B cell (primary cell): ENCODE data around the gene TMEM80. TPM values are rescaled to one million over a fixed set of nuclear protein-coding genes. Genes with fewer than 3 reads are reported as not detected.

Experiments used
- ATAC-seq: fragments of 200-7000 bp; cut with Tn5 transposase; one replicate; pipeline ENCODE4 v1.10.0; 2021; ENCODE audit warnings: low read depth, mild to moderate bottlenecking, moderate number of reproducible peaks, moderate library complexity
- CTCF ChIA-PET: fragments of 350-600 bp; sonication (Branson Sonifier 250); formaldehyde crosslinking; loops from one replicate; lab custom pipeline; 2021; ENCODE audit warnings: antibody characterized with exemption, inconsistent platforms; lab: Charles Lee
- POLR2A ChIA-PET: fragments of 350-600 bp; sonication (Branson Sonifier 250); formaldehyde crosslinking; loops from one replicate; lab custom pipeline; 2021; ENCODE audit warnings: antibody characterized with exemption; lab: Charles Lee
- DNase-seq: peaks from one replicate; pipeline ENCODE4 v3.0.0; 2013
- H2AFZ ChIP-seq: 2 replicates; pipeline ENCODE4 v1.6.1; 2012; ENCODE audit warnings: mild to moderate bottlenecking, low read depth, low read length; ENCODE audit not compliant: insufficient read depth, poor library complexity, severe bottlenecking
- H3K27ac ChIP-seq, 2 donors: 1 replicate in 1 of 2; 2 replicates in 1 of 2; pipeline ENCODE4 v1.5.1; 2012 to 2013; ENCODE audit warnings: low read length in 2 of 2, mild to moderate bottlenecking in 2 of 2, moderate library complexity in 1 of 2
- H3K27me3 ChIP-seq, 4 experiments: fragments of 200-600 bp in 1 of 4; sonication (generic) in 1 of 4; replicated peaks in 1 of 4; 1 replicate in 2 of 4; 2 replicates in 2 of 4; pipeline versions ENCODE4 v1.6.1 to v1.7.0; 2013 to 2016; ENCODE audit warnings: low read length in 3 of 4, mild to moderate bottlenecking in 2 of 4, mixed read lengths in 1 of 4, moderate library complexity in 1 of 4; ENCODE audit not compliant: insufficient read depth in 4 of 4, control insufficient read depth in 3 of 4; ENCODE audit errors: control extremely low read depth in 1 of 4
- H3K36me3 ChIP-seq, 2 experiments: replicated peaks in 1 of 2; 1 replicate in 1 of 2; 2 replicates in 1 of 2; pipeline versions ENCODE4 v1.6.1 to v1.7.1; 2013; ENCODE audit warnings: low read length in 1 of 2; ENCODE audit not compliant: insufficient read depth in 2 of 2, control insufficient read depth in 1 of 2; ENCODE audit errors: control extremely low read depth in 1 of 2, extremely low read depth in 1 of 2
- H3K4me1 ChIP-seq, 2 donors: fragments of 200-600 bp in 1 of 2; sonication (generic) in 1 of 2; 1 replicate in 1 of 2; 2 replicates in 1 of 2; pipeline versions ENCODE4 v1.5.1 to v1.6.1; 2013 to 2017; ENCODE audit warnings: low read length in 2 of 2; ENCODE audit not compliant: control insufficient read depth in 2 of 2, insufficient read depth in 2 of 2
- H3K4me2 ChIP-seq: replicated peaks from 2 replicates; pipeline ENCODE3; 2012; ENCODE audit warnings: mild to moderate bottlenecking, low read depth, low read length; ENCODE audit not compliant: poor library complexity, severe bottlenecking
- H3K4me3 ChIP-seq, 5 experiments: fragments of 200-600 bp in 1 of 5; sonication (generic) in 1 of 5; 1 replicate in 3 of 5; 2 replicates in 2 of 5; pipeline versions ENCODE4 v1.5.1 to v1.7.0; 2011 to 2016; ENCODE audit warnings: low read length in 4 of 5, mild to moderate bottlenecking in 4 of 5, low read depth in 2 of 5, control low read depth in 1 of 5, moderate library complexity in 1 of 5; ENCODE audit not compliant: insufficient read depth in 1 of 5; ENCODE audit errors: control extremely low read depth in 1 of 5, extremely low read depth in 1 of 5
- H3K79me2 ChIP-seq: fragments of 200-600 bp; sonication (generic); one replicate; pipeline ENCODE4 v1.6.0; 2016; ENCODE audit warnings: low read length; ENCODE audit not compliant: control insufficient read depth, insufficient read depth
- H3K9ac ChIP-seq: fragments of 200-600 bp; sonication (generic); 2 replicates; pipeline ENCODE4 v1.6.1; 2017; ENCODE audit warnings: mild to moderate bottlenecking, low read length, moderate library complexity
- H3K9me3 ChIP-seq, 3 donors: one replicate each; pipeline versions ENCODE4 v1.6.1 to v1.7.1; 2013; ENCODE audit warnings: low read length in 2 of 3; ENCODE audit not compliant: control insufficient read depth in 2 of 3, insufficient read depth in 1 of 3; ENCODE audit errors: control extremely low read depth in 1 of 3
- H4K20me1 ChIP-seq: 2 replicates; pipeline ENCODE4 v1.6.0; 2012; ENCODE audit warnings: mild to moderate bottlenecking, low read length; ENCODE audit not compliant: insufficient read depth, control insufficient read depth, poor library complexity, severe bottlenecking
- H3K27ac Mint-ChIP-seq: one replicate; pipeline ENCODE4 v1.8.0; 2021; ENCODE audit warnings: mixed read lengths
- H3K27me3 Mint-ChIP-seq: one replicate; pipeline ENCODE4 v1.8.0; 2021; ENCODE audit warnings: mixed read lengths
- H3K4me1 Mint-ChIP-seq: one replicate; pipeline ENCODE4 v1.8.0; 2021; ENCODE audit warnings: mixed read lengths
- H3K4me3 Mint-ChIP-seq: one replicate; pipeline ENCODE4 v1.8.0; 2021; ENCODE audit warnings: mixed read lengths
- H3K9me3 Mint-ChIP-seq: one replicate; pipeline ENCODE4 v1.8.0; 2022; ENCODE audit warnings: mixed read lengths; ENCODE audit not compliant: insufficient read depth
- CTCF ChIP-seq: fragments of 200-600 bp; IDR thresholded peaks from one replicate; pipeline ENCODE4 v1.8.0; 2022; ENCODE audit warnings: antibody characterized with exemption, mild to moderate bottlenecking
- EZH2 ChIP-seq: IDR thresholded peaks from 2 replicates; pipeline ENCODE4 v1.6.1; 2012; ENCODE audit warnings: borderline replicate concordance, low read depth, mild to moderate bottlenecking, moderate library complexity, low read length; ENCODE audit not compliant: insufficient read depth, poor library complexity, severe bottlenecking
- WGBS: methylation state at CpG from one replicate; pipeline ENCODE4 v1.1.5; 2013; ENCODE audit warnings: missing lambda C conversion rate; ENCODE audit not compliant: insufficient coverage; 5-methylcytosine and 5-hydroxymethylcytosine counted together
- intact Hi-C: fragments of 100-400 bp; cut with micrococcal nuclease; formaldehyde crosslinking; loops from one replicate; pipeline ENCODE4 v1.10.0; 2022
- polyA plus RNA-seq: library from polyadenylated mRNA; depleted of rRNA; stranded (reverse); fragments of >200 nt; gene quantifications from 2 replicates; pipeline ENCODE4 v1.2.3, GENCODE V29; 2012
- total RNA-seq, 2 donors: library from RNA; stranded (reverse); fragments of 120-200 nt in 1 of 2; gene quantifications; 1 replicate in 1 of 2; 2 replicates in 1 of 2; pipeline versions ENCODE4 v1.2.3 to v1.2.4, GENCODE V29; 2013 to 2022

TMEM80 gene
- total and polyA plus RNA-seq, 2 donors (not counting 1 experiment from before 2014, with no cell fraction given) = 72.5 to 84.1 TPM

GRCh38 chr11:720017-720641, 24.5 kb downstream of the TMEM80 start:
- no peak overlapping the region for H3K27ac Mint-ChIP-seq
- POLR2A ChIA-PET = interaction anchor here (0.8 to 8.2 kb wide), 2 partner anchors 25 to 48 kb away, joined by 3 to 105 read pairs; partner anchors contain the start of genes DEAF1 and TMEM80
- DNase-seq = no peak
- peaks cover 27% of the 10 kb centered on the region for H3K4me1 Mint-ChIP-seq
- Histone ChIP-seq H3K9ac (peak overlapping the region; percentile 74), H4K20me1 (no peaks in the 10 kb centered on the region), H3K36me3 (no peaks in the 10 kb centered on the region), H3K79me2 (no peaks in the 10 kb centered on the region), H3K4me1 (peaks cover 20 to 29% of the 10 kb centered on the region in 2 donors), H3K4me2 (peak overlapping the region; percentile 99), H3K27ac (no peak overlapping the region), H3K4me3 (peak overlapping the region in 3 of 5 experiments; percentile 46 to 65 (median 56)), H3K27me3 (peaks cover 0 to 28% (median 4%) of the 10 kb centered on the region in 4 experiments), H3K9me3 (peaks cover 0 to 4% (median 0%) of the 10 kb centered on the region in 3 donors), H2AFZ (peak overlapping the region; percentile 80)
- H3K9me3 Mint-ChIP-seq = no peaks in the 10 kb centered on the region
- TF ChIP-seq CTCF = no peak
- CTCF ChIA-PET = interaction anchor here (0.6 to 1.2 kb wide), 4 partner anchors 20 to 165 kb away, joined by 3 to 4 read pairs (median 4); no protein-coding TSS in a partner anchor
- intact Hi-C loops = loop anchor here (5.0 to 10.0 kb wide), 2 partner anchors 105 to 183 kb away; partner anchors contain the start of genes HRAS, IRF7 and LRRC56
- peak overlapping the region; percentile 65 for H3K4me3 Mint-ChIP-seq
- 68% methylated on average over 34 of the region's 35 CpGs for WGBS
- H3K27me3 Mint-ChIP-seq = peaks cover 11% of the 10 kb centered on the region
- no peak for ATAC-seq

- H3K4me3 ChIP-seq = peak overlapping the region in 4 of 5 experiments; percentile 40 to 65 (median 51)
- intact Hi-C loops = loop anchor here (5.0 to 10.0 kb wide), 2 partner anchors 106 to 183 kb away; partner anchors contain the start of genes HRAS, IRF7 and LRRC56
- peak overlapping the region; percentile 90 for H3K4me3 Mint-ChIP-seq
- peak overlapping the region; percentile 80 for H2AFZ ChIP-seq
- H4K20me1 ChIP-seq = no peaks in the 10 kb centered on the region
- H3K9ac ChIP-seq = peak overlapping the region; percentile 74
- H3K36me3 ChIP-seq = no peaks in the 10 kb centered on the region
- H3K9me3 ChIP-seq = peaks cover 0 to under 1% (median 0%) of the 10 kb centered on the region in 3 donors
- CTCF ChIA-PET = interaction anchor here (0.6 to 8.2 kb wide), 7 partner anchors 19 to 166 kb away, joined by 3 to 104 read pairs (median 4); no protein-coding TSS in a partner anchor
- peaks cover 23 to 34% of the 10 kb centered on the region in 2 donors for H3K4me1 ChIP-seq
- peaks cover 8% of the 10 kb centered on the region for H3K27me3 Mint-ChIP-seq
- 4% methylated on average over 47 of the region's 53 CpGs for WGBS
- H3K9me3 Mint-ChIP-seq = no peaks in the 10 kb centered on the region
- ATAC-seq = peak; percentile 21
- TF ChIP-seq CTCF (no peak), EZH2 (no peak)
- H3K27ac Mint-ChIP-seq = no peak overlapping the region
- peak; percentile 60 for DNase-seq
- peak overlapping the region; percentile 99 for H3K4me2 ChIP-seq
- POLR2A ChIA-PET = interaction anchor here (0.8 to 8.2 kb wide), 2 partner anchors 26 to 49 kb away, joined by 3 to 105 read pairs; partner anchors contain the start of genes DEAF1 and TMEM80
- no peaks in the 10 kb centered on the region for H3K79me2 ChIP-seq
- H3K27me3 ChIP-seq = peaks cover 0 to 32% (median 4%) of the 10 kb centered on the region in 4 experiments
- peaks cover 29% of the 10 kb centered on the region for H3K4me1 Mint-ChIP-seq
- peak overlapping the region in 1 of 2 donors; percentile 59 for H3K27ac ChIP-seq
Measured at GRCh38 chr11:720642-721246, 25.1 kb downstream of the TMEM80 start.
